ENCODE measurements around the gene NKIRAS2. TPM values are rescaled to one million over a fixed set of nuclear protein-coding genes. Genes with fewer than 3 reads are reported as not detected.

NKIRAS2 gene
- total and polyA plus RNA-seq, 2 donors (not counting 3 experiments of a cell fraction or from before 2014, with no cell fraction given), result 57.3 to 87.6 TPM

- dilution Hi-C loops (cut with MboI; ENCODE audit: extremely low pct_ligation_motif_present, low sequenced_read_pairs) (no loop called here), intact Hi-C loops (cut with micrococcal nuclease) (no loop called here)
- no peak overlapping the region for H3K4me3 ChIP-seq (replicated peaks in 1 of 3; ENCODE audit: insufficient read depth in 1 of 3, low read depth in 1 of 3, low read length in 3 of 3)
- H3K9ac ChIP-seq (replicated peaks; ENCODE audit: extremely low read depth, insufficient read depth, low read length), result no peak overlapping the region
- H3K27ac ChIP-seq (ENCODE audit: insufficient read depth, low read depth, low read length), result no peak overlapping the region
- H4K20me1 ChIP-seq (replicated peaks; ENCODE audit: control insufficient read depth, extremely low read depth, insufficient read depth, low read length), result no peaks in the 10 kb centered on the region
- CTCF ChIA-PET, result interaction anchor here (1.7 kb wide), 1 partner anchor 115 kb away, joined by 3 read pairs; no protein-coding TSS in a partner anchor
- no TSS peak for BruUV-seq (replicated peaks)
- no peaks in the 10 kb centered on the region for H3K9me1 ChIP-seq (replicated peaks; ENCODE audit: control insufficient read depth, extremely low read depth, insufficient read depth, low read length)
- DNase-seq (ENCODE audit: low read depth, low spot score), result no peak
- no peaks in the 10 kb centered on the region for H3K9me3 ChIP-seq (replicated peaks; ENCODE audit: control insufficient read depth, insufficient read depth, low read length)
- POLR2A ChIA-PET, result no interaction called here
- TF ChIP-seq POLR2AphosphoS5 (IDR thresholded peaks at IDR 0.05; ENCODE audit: insufficient read depth, low read depth, low read length), result no peak
- no peak for TF ChIP-seq POLR2A (IDR thresholded peaks at IDR 0.05; ENCODE audit: low read depth, low read length)
- no peak for TF ChIP-seq EZH2 (IDR thresholded peaks at IDR 0.05; ENCODE audit: borderline replicate concordance, low read depth, low read length, severe bottlenecking)
- peaks cover 31 to 47% of the 10 kb centered on the region in 2 experiments for H3K36me3 ChIP-seq (ENCODE audit: control insufficient read depth in 2 of 2, extremely low read depth in 1 of 2, insufficient read depth in 2 of 2, low read length in 2 of 2)
- H3K4me2 ChIP-seq (ENCODE audit: insufficient read depth, low read length), result no peak overlapping the region
- H3K79me2 ChIP-seq (ENCODE audit: control insufficient read depth, insufficient read depth, low read length), result no peaks in the 10 kb centered on the region
- H2AFZ ChIP-seq (ENCODE audit: low read depth, low read length), result no peak overlapping the region
- FAIRE-seq, result no peak
- no peaks in the 10 kb centered on the region for H3K4me1 ChIP-seq (ENCODE audit: control insufficient read depth, extremely low read depth, insufficient read depth, low read length)
- H3K27me3 ChIP-seq (ENCODE audit: control insufficient read depth in 2 of 2, insufficient read depth in 2 of 2, low read length in 2 of 2), result no peaks in the 10 kb centered on the region
Measured at GRCh38 chr17:41985919-41986318, 34.0 kb upstream of the NKIRAS2 start.

GRCh38 chr17:41986634-41987033 is 33.3 kb upstream of the NKIRAS2 start:
- no peak for TF ChIP-seq EZH2 (IDR thresholded peaks at IDR 0.05; ENCODE audit: borderline replicate concordance, low read depth, low read length, severe bottlenecking)
- no peak for TF ChIP-seq MYC (IDR thresholded peaks at IDR 0.05; ENCODE audit: low read depth, low read length)
- TF ChIP-seq POLR2AphosphoS5 (IDR thresholded peaks at IDR 0.05; ENCODE audit: insufficient read depth, low read depth, low read length), result no peak
- no peak for TF ChIP-seq MAX (IDR thresholded peaks at IDR 0.05; ENCODE audit: insufficient read depth, insufficient read length)
- TF ChIP-seq GATA2 (IDR thresholded peaks at IDR 0.05; ENCODE audit: insufficient read depth, insufficient read length, low read depth, low read length), result no peak
- no peak for TF ChIP-seq FOS (IDR thresholded peaks at IDR 0.05; ENCODE audit: borderline replicate concordance, insufficient read depth, low read length)
- TF ChIP-seq CTCF (IDR thresholded peaks at IDR 0.05; ENCODE audit: extremely low read depth in 1 of 2, insufficient read depth in 1 of 2, low read depth in 1 of 2, low read length in 2 of 2), result no peak
- no peak for TF ChIP-seq POLR2A (IDR thresholded peaks at IDR 0.05; ENCODE audit: low read depth, low read length)
- no peak for TF ChIP-seq JUN (IDR thresholded peaks at IDR 0.05; ENCODE audit: borderline replicate concordance, insufficient read depth, insufficient read length, low read depth)
- Histone ChIP-seq H4K20me1 (replicated peaks; ENCODE audit: control insufficient read depth, extremely low read depth, insufficient read depth, low read length) (no peaks in the 10 kb centered on the region), H3K9me3 (replicated peaks; ENCODE audit: control insufficient read depth, insufficient read depth, low read length) (no peaks in the 10 kb centered on the region), H3K79me2 (ENCODE audit: control insufficient read depth, insufficient read depth, low read length) (no peaks in the 10 kb centered on the region), H3K9ac (replicated peaks; ENCODE audit: extremely low read depth, insufficient read depth, low read length) (no peak overlapping the region), H3K27me3 (ENCODE audit: control insufficient read depth in 2 of 2, insufficient read depth in 2 of 2, low read length in 2 of 2) (no peaks in the 10 kb centered on the region), H3K36me3 (ENCODE audit: control insufficient read depth in 2 of 2, extremely low read depth in 1 of 2, insufficient read depth in 2 of 2, low read length in 2 of 2) (peaks cover 31 to 46% of the 10 kb centered on the region in 2 experiments), H3K4me1 (ENCODE audit: control insufficient read depth, extremely low read depth, insufficient read depth, low read length) (no peaks in the 10 kb centered on the region), H2AFZ (ENCODE audit: low read depth, low read length) (no peak overlapping the region), H3K4me3 (replicated peaks in 1 of 3; ENCODE audit: insufficient read depth in 1 of 3, low read depth in 1 of 3, low read length in 3 of 3) (no peak overlapping the region), H3K4me2 (ENCODE audit: insufficient read depth, low read length) (no peak overlapping the region), H3K27ac (ENCODE audit: insufficient read depth, low read depth, low read length) (no peak overlapping the region), H3K9me1 (replicated peaks; ENCODE audit: control insufficient read depth, extremely low read depth, insufficient read depth, low read length) (no peaks in the 10 kb centered on the region)
- dilution Hi-C loops (cut with MboI; ENCODE audit: extremely low pct_ligation_motif_present, low sequenced_read_pairs), result no loop called here
- BruUV-seq (replicated peaks), result no TSS peak
- no peak for FAIRE-seq
- ChIA-PET POLR2A (no interaction called here), CTCF (interaction anchor here (1.7 kb wide), 1 partner anchor 115 kb away, joined by 3 read pairs; no protein-coding TSS in a partner anchor)
- no peak for DNase-seq (ENCODE audit: low read depth, low spot score)
- intact Hi-C loops (cut with micrococcal nuclease), result no loop called here
